ENCODE measurements around the gene IPO13.

The IPO13 gene

DNA sequence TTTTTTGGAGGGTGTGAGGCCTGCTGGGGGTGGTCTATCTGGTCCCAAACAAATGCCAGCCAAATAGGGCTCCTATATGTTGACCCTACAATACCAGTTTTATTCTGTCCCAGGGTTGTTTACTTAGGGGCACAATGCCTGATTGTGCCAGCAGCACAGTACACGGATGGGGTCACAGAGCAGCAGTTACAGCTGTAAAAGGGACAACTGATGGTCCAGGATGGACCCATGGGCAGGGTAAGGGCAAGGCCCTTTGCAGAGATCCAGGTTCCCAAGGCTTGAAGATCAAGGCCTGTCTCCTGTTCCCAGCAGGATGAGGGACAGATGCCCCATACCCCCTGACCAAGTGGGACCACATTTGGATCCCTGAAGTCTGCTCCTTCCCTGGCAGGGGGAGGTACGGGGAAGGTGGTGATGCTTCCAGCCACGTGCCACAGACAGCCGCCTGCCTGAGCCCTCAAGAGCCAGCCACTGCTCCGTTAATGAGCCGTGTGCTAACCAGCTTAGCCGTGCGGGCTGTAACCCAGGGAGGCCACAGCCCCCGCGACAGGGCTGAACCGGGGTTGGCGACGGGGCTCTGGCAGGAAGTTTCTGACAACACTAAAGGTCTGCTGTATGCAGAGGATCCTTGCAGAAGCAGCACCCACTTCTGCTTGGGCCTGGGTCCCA is 66.3 kb downstream of the IPO13 start:
- DNase-seq: no peak

GRCh38 chr1:44013949-44014348 is 67.2 kb downstream of the IPO13 start:
- no peak for DNase-seq

- DNase-seq: no peak
Measured at GRCh38 chr1:44014365-44015104, 67.8 kb downstream of the IPO13 start.

GRCh38 chr1:44015206-44015605 is 68.5 kb downstream of the IPO13 start:
- DNase-seq: no peak

- no peak for DNase-seq
Measured at GRCh38 chr1:44016041-44016889, 69.5 kb downstream of the IPO13 start.

GRCh38 chr1:44016890-44017400 is 70.2 kb downstream of the IPO13 start:
- DNase-seq: no peak

Data from NCI-H526 treated with DMSO at 0.1 percent for 48 hours (cell line).